ENCODE results near the gene CD68.

DNA sequence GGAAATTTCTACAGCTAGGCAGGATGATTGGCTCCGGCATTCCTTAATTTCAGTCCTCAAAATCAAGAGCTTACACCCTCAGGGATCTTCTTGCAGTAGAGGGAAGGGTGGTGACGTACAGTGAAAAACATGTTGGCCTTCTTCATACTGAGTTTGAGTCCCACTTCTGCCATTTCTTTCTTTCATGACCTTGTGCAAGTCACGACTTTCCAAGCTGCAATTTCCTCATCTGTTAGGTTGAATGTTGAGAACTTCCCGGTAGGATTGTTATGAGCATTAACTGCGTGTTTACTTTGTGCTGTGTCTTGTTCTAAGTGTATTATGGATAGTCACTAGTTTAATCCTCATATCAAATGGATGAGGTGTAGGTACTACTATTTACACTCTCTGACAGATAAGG, 9.9 kb upstream of the CD68 start:
- no peak for TF ChIP-seq CTCF (IDR thresholded peaks at IDR 0.05; ENCODE audit: low read depth, low read length)
- TF ChIP-seq EZH2phosphoT487 (IDR thresholded peaks at IDR 0.05; ENCODE audit: low read depth) = no peak

Measured in OCI-LY3 (cell line).